Endodermal cell (in vitro differentiated cells): ENCODE measurements around the gene CNTFR. TPM values are rescaled to one million over a fixed set of nuclear protein-coding genes. Genes with fewer than 3 reads are reported as not detected.
A peak's percentile ranks its signal among the peaks of the same experiment; 100 is the strongest.

Experiments used
- DNase-seq: peaks from one replicate; pipeline ENCODE4 v3.0.0-alpha.2; 2017
- H3K27ac ChIP-seq: 2 replicates; pipeline ENCODE4 v1.5.1; 2013; ENCODE audit warnings: mild to moderate bottlenecking, low read depth, low read length, moderate library complexity
- H3K27me3 ChIP-seq: 2 replicates; pipeline ENCODE4 v1.6.1; 2013; ENCODE audit warnings: mild to moderate bottlenecking, low read length, moderate library complexity; ENCODE audit not compliant: insufficient read depth, control insufficient read depth, poor library complexity, severe bottlenecking
- H3K36me3 ChIP-seq: 2 replicates; pipeline ENCODE4 v1.7.0; 2013; ENCODE audit warnings: mild to moderate bottlenecking, low read length, moderate library complexity; ENCODE audit not compliant: control insufficient read depth, insufficient read depth
- H3K4me1 ChIP-seq: one replicate; pipeline ENCODE4 v1.7.0; 2013; ENCODE audit warnings: low read length; ENCODE audit not compliant: control insufficient read depth, insufficient read depth
- H3K4me3 ChIP-seq: 2 replicates; pipeline ENCODE4 v1.5.1; 2013; ENCODE audit warnings: mild to moderate bottlenecking, low read length, moderate library complexity
- H3K9ac ChIP-seq: 2 replicates; pipeline ENCODE4 v1.6.1; 2013; ENCODE audit warnings: mild to moderate bottlenecking, low read length, moderate library complexity; ENCODE audit not compliant: poor library complexity, severe bottlenecking; ENCODE audit errors: extremely low read depth
- H3K9me3 ChIP-seq: 2 replicates; pipeline ENCODE4 v1.6.1; 2013; ENCODE audit warnings: mild to moderate bottlenecking, low read length, moderate library complexity; ENCODE audit not compliant: control insufficient read depth
- H3K27ac Mint-ChIP-seq: 2 replicates; pipeline ENCODE4 v1.8.0; 2020; ENCODE audit warnings: mixed read lengths
- H3K27me3 Mint-ChIP-seq: 2 replicates; pipeline ENCODE4 v1.8.0; 2021; ENCODE audit warnings: mild to moderate bottlenecking, mixed read lengths; ENCODE audit not compliant: insufficient read depth
- H3K36me3 Mint-ChIP-seq: 2 replicates; pipeline ENCODE4 v1.8.0; 2020; ENCODE audit warnings: low read depth, mixed read lengths
- H3K4me1 Mint-ChIP-seq: 2 replicates; pipeline ENCODE4 v1.8.0; 2020; ENCODE audit warnings: mixed read lengths
- H3K4me3 Mint-ChIP-seq: 2 replicates; pipeline ENCODE4 v1.8.0; 2020; ENCODE audit warnings: mild to moderate bottlenecking, moderate library complexity, mixed read lengths
- H3K9me3 Mint-ChIP-seq: 2 replicates; pipeline ENCODE4 v1.8.0; 2020; ENCODE audit warnings: mild to moderate bottlenecking, mixed read lengths
- WGBS, 2 experiments: methylation state at CpG; one replicate each; pipeline versions ENCODE4 v1.1.5 to v1.1.7; 2013; ENCODE audit warnings: missing lambda C conversion rate in 2 of 2, mixed read lengths in 1 of 2; ENCODE audit not compliant: insufficient coverage in 1 of 2, insufficient read length in 1 of 2; 5-methylcytosine and 5-hydroxymethylcytosine counted together
- total RNA-seq, 2 donors: library from RNA; stranded (reverse); fragmentation: NEBNext Ultra II Directional in 1 of 2; extraction: Animal tissue kit (Norgen Biotek cat#: 25700) in 1 of 2; gene quantifications; 2 replicates in 1 of 2; 3 replicates in 1 of 2; pipeline ENCODE4 v1.2.1, GENCODE V29; 2021
- TF ChIP-seq, protein P1 (sequence below): fragments of 200-600 bp; sonication (generic); conservative IDR thresholded peaks from 2 replicates; pipeline ENCODE4 v1.5.0; 2021; ENCODE audit warnings: antibody characterized with exemption, mild to moderate bottlenecking

Gene CNTFR
- total RNA-seq, 2 donors from 2014 or later: 0.53 to 1.6 TPM

DNA sequence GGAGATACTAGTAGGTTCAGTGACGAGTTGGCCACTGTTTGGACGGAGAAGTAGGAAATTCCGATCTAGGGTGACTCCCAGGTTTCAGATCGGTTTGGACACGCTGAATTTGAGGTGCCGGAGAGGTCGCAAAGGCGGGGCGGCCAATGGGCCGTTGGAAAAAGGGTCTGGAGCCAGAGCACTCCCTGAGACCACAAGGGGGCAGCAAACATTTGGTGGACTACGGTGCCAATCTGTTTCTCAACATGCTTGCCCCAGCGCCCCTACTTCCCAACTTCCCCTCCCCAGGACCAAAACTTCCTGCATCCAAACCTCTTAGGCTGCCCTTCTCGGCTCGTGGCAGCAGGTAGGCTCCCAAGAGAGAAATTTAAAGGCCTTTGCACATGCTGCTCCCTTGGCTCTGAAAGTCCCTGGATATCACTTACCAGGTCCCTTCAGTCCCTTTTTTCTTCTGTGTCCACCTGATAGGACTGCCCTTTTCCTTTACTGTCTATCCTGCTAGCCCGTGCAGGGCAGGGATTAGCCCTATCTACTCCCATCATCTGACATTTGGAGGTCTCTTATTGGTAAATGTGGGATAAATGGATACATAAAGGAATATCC lies 23.4 kb upstream of the CNTFR start:
- Histone ChIP-seq H3K36me3 (peaks cover 24% of the 10 kb centered on the region), H3K9ac (peak overlapping the region; percentile 81), H3K9me3 (no peaks in the 10 kb centered on the region), H3K27me3 (no peaks in the 10 kb centered on the region), H3K4me1 (no peaks in the 10 kb centered on the region), H3K27ac (peak overlapping the region; percentile 90), H3K4me3 (peak overlapping the region; percentile 90)
- WGBS, 2 experiments: 4 to 7% methylated on average over 12 to 15 of the region's 15 CpGs
- Mint-ChIP-seq H3K9me3 (no peaks in the 10 kb centered on the region), H3K27me3 (peaks cover 1% of the 10 kb centered on the region), H3K36me3 (peaks cover 27% of the 10 kb centered on the region), H3K4me1 (peaks cover 18% of the 10 kb centered on the region), H3K4me3 (peak overlapping the region; percentile 85), H3K27ac (no peak overlapping the region)
- peak; percentile 93 for DNase-seq
- TF ChIP-seq, protein P1, sequence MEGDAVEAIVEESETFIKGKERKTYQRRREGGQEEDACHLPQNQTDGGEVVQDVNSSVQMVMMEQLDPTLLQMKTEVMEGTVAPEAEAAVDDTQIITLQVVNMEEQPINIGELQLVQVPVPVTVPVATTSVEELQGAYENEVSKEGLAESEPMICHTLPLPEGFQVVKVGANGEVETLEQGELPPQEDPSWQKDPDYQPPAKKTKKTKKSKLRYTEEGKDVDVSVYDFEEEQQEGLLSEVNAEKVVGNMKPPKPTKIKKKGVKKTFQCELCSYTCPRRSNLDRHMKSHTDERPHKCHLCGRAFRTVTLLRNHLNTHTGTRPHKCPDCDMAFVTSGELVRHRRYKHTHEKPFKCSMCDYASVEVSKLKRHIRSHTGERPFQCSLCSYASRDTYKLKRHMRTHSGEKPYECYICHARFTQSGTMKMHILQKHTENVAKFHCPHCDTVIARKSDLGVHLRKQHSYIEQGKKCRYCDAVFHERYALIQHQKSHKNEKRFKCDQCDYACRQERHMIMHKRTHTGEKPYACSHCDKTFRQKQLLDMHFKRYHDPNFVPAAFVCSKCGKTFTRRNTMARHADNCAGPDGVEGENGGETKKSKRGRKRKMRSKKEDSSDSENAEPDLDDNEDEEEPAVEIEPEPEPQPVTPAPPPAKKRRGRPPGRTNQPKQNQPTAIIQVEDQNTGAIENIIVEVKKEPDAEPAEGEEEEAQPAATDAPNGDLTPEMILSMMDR: peak; percentile 92

DNA sequence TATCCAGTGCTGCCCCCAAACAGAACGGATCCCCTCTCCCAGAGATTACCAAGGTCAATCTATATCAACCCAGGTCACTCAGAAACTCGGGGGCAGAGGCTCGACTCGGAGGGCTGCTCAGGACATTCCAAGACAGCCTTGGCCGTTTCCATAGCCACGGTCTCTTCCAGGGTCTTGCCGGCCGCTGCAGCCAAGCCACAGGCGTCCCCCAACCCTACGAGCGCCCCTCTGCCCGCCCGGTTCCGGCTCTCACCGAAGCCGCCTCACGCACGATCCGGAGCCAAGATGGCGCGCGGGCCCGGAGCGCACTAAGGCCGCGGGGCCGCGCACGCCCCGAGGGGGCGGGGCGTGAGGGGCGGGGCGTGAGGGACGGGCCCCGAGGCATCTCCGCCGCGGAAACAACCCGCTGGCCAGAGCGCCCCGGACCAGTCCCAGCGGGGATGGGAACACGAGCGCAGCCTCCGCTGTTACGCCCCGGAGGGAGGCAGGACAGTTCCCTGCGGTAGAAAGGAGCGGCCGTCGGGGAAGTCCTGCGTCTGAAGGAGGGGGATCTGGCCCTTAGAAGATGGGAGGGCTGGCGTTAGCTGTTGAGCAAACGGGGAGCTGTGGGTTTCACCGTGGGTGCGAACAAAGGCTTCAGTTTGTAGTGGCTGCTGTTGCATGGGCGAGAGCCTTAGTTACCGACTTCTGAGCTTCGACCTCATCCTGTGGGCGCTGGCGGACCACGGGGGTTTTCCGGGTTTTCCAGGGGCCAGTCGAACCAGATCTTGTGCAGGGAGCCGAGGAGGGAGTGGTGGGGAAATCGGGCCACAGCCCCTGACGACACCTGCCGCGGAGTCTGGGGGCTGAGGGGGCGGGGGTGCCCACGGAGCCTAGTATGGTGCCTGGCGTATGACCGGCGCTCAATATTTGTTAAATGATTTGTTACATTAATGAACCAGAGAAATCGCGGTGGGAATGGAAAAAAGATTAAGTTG lies 22.6 kb upstream of the CNTFR start, which contains the start of gene RPP25L:
Gene RPP25L, minus strand, starts transcription at position 287 of the 977 bp plus-strand sequence. CDS start 801 bp downstream, outside the sequence.
- DNase-seq: peak; percentile 92
- Mint-ChIP-seq H3K27ac (peak within 1 kb of the TSS; percentile 86), H3K4me3 (peak within 1 kb of the TSS; percentile 85), H3K36me3 (peaks cover 22% of the 10 kb centered on the region), H3K27me3 (peaks cover 1% of the 10 kb centered on the region), H3K9me3 (no peaks in the 10 kb centered on the region), H3K4me1 (peaks cover 18% of the 10 kb centered on the region)
- Histone ChIP-seq H3K4me3 (peak within 1 kb of the TSS; percentile 90), H3K27ac (peak within 1 kb of the TSS; percentile 90), H3K9ac (peak within 1 kb of the TSS; percentile 81), H3K4me1 (no peaks in the 10 kb centered on the region), H3K27me3 (no peaks in the 10 kb centered on the region), H3K36me3 (peaks cover 17% of the 10 kb centered on the region), H3K9me3 (no peaks in the 10 kb centered on the region)
- TF ChIP-seq, protein P1: no peak
- 2% methylated on average over 37 to 77 of the region's 77 CpGs for WGBS, 2 experiments

DNA sequence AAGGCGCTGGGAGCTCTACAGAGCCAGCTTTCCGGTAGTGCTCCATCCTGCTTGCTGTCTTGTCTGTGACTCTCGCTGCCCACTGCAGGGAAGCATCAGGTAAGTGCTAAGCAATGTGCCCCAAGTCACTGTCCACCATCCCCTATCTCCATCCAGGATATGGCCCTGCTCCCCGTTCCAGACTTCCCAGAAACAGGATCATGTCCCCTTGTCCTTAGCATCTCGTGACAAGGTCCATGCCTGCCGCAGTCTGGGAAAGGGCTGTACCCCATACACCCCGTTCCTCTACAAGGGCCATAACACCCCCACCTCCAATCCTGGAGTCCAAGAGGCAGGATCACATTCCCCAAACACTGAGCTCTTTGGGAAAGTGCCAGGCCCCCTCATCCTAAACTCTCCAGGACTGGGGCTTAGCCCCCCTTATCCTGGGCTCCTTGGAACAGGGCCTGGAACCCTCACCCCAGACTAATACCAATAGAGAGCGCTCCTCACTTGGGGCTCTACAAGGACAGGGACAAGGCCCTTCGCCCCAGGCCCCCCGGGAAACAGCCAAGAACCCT lies 21.8 kb upstream of the CNTFR start:
- peak overlapping the region; percentile 86 for H3K27ac Mint-ChIP-seq
- peak overlapping the region; percentile 4 for H3K27ac ChIP-seq

More for the DNA sequence above, 21.8 kb upstream of the CNTFR start:
- no peaks in the 10 kb centered on the region for H3K4me1 ChIP-seq
- no peak for DNase-seq
- peaks cover 18% of the 10 kb centered on the region for H3K4me1 Mint-ChIP-seq
- peaks cover 1% of the 10 kb centered on the region for H3K27me3 Mint-ChIP-seq
- H3K9me3 Mint-ChIP-seq: no peaks in the 10 kb centered on the region
- H3K27me3 ChIP-seq: no peaks in the 10 kb centered on the region
- peak overlapping the region; percentile 90 for H3K4me3 ChIP-seq
- H3K9me3 ChIP-seq: no peaks in the 10 kb centered on the region
- peak overlapping the region; percentile 81 for H3K9ac ChIP-seq
- H3K36me3 ChIP-seq: peaks cover 11% of the 10 kb centered on the region
- H3K36me3 Mint-ChIP-seq: peaks cover 17% of the 10 kb centered on the region
- WGBS, 2 experiments: 62 to 70% methylated on average over 7 to 10 of the region's 10 CpGs
- TF ChIP-seq, protein P1: no peak
- H3K4me3 Mint-ChIP-seq: peak overlapping the region; percentile 85
